WTC11 (cell line): Measurements from ENCODE around the gene TPRX1. TPM values are rescaled to one million over a fixed set of nuclear protein-coding genes. Genes with fewer than 3 reads are reported as not detected.
"Not testable (repeated sequence)": the region's sequence is repeated elsewhere in the genome, so short reads cannot be mapped to it uniquely, and the experiment has no call there.

ENCODE experiments used
- ATAC-seq: fragments of 200-7000 bp; cut with Tn5 transposase; 2 replicates; pipeline ENCODE4 v1.10.0; 2021; ENCODE audit warnings: mild to moderate bottlenecking, moderate library complexity
- CTCF ChIA-PET: fragments of 300-600 bp; sonication (Branson Sonifier 250); formaldehyde crosslinking; loops from one replicate; lab custom pipeline; 2021; ENCODE audit warnings: antibody characterized with exemption; lab: Charles Lee
- POLR2A ChIA-PET: fragments of 350-600 bp; sonication (Branson Sonifier 250); formaldehyde crosslinking; loops from one replicate; lab custom pipeline; 2021; ENCODE audit warnings: antibody characterized with exemption; lab: Charles Lee
- DNase-seq: peaks from one replicate; pipeline ENCODE4 v3.0.0; 2021; ENCODE audit warnings: low spot score
- H3K27ac Mint-ChIP-seq: 2 replicates; pipeline ENCODE4 v1.8.0; 2021; ENCODE audit warnings: mixed read lengths
- H3K27me3 Mint-ChIP-seq: 2 replicates; pipeline ENCODE4 v1.8.0; 2021; ENCODE audit warnings: low read depth, mild to moderate bottlenecking, moderate library complexity, mixed read lengths
- H3K36me3 Mint-ChIP-seq: 2 replicates; pipeline ENCODE4 v1.8.0; 2021; ENCODE audit warnings: mixed read lengths
- H3K4me1 Mint-ChIP-seq: 2 replicates; pipeline ENCODE4 v1.8.0; 2022; ENCODE audit warnings: mixed read lengths
- H3K4me3 Mint-ChIP-seq: 2 replicates; pipeline ENCODE4 v1.8.0; 2021; ENCODE audit warnings: mild to moderate bottlenecking, moderate library complexity, mixed read lengths
- H3K9me3 Mint-ChIP-seq: 2 replicates; pipeline ENCODE4 v1.8.0; 2021; ENCODE audit warnings: mixed read lengths
- ATF1 ChIP-seq: sonication (generic); formaldehyde crosslinking; IDR thresholded peaks from 2 replicates; pipeline ENCODE4 v1.8.1; 2023; ENCODE audit warnings: mild to moderate bottlenecking, moderate library complexity, missing genetic modification reagents
- CREB1 ChIP-seq: sonication (generic); formaldehyde crosslinking; IDR thresholded peaks from 2 replicates; pipeline ENCODE4 v1.8.0; 2023; ENCODE audit warnings: mild to moderate bottlenecking, missing genetic modification reagents
- FOXK1 ChIP-seq: sonication (generic); formaldehyde crosslinking; IDR thresholded peaks from 2 replicates; pipeline ENCODE4 v1.8.0; 2022; ENCODE audit warnings: mild to moderate bottlenecking, moderate library complexity, missing genetic modification reagents
- GTF2I ChIP-seq: fragments of 250-450 bp; sonication (Bioruptor Pico); conservative IDR thresholded peaks from 2 replicates; pipeline ENCODE4 v1.4.0; 2021; ENCODE audit warnings: mild to moderate bottlenecking
- PRRX2 ChIP-seq: fragments of 250-450 bp; sonication (Bioruptor Pico); IDR thresholded peaks from 2 replicates; pipeline ENCODE4 v1.8.0; 2021; ENCODE audit warnings: mild to moderate bottlenecking
- SMAD3 ChIP-seq: sonication (generic); formaldehyde crosslinking; IDR thresholded peaks from 2 replicates; pipeline ENCODE4 v1.8.0; 2022; ENCODE audit warnings: missing genetic modification reagents, mild to moderate bottlenecking, borderline replicate concordance
- TCF7 ChIP-seq: sonication (generic); formaldehyde crosslinking; IDR thresholded peaks from 2 replicates; pipeline ENCODE4 v1.8.0; 2022; ENCODE audit warnings: mild to moderate bottlenecking, low read depth, missing genetic modification reagents, moderate library complexity
- TEAD1 ChIP-seq: sonication (generic); formaldehyde crosslinking; IDR thresholded peaks from 2 replicates; pipeline ENCODE4 v1.8.0; 2022; ENCODE audit warnings: mild to moderate bottlenecking, missing genetic modification reagents
- ZNF121 ChIP-seq: sonication (generic); formaldehyde crosslinking; IDR thresholded peaks from 2 replicates; pipeline ENCODE4 v1.8.0; 2023; ENCODE audit warnings: missing genetic modification reagents
- ZNF396 ChIP-seq: fragments of 250-450 bp; sonication (Bioruptor Pico); IDR thresholded peaks from 2 replicates; pipeline ENCODE4 v1.8.0; 2021; ENCODE audit warnings: mild to moderate bottlenecking, moderate library complexity, borderline replicate concordance
- ZNF416 ChIP-seq: fragments of 250-450 bp; sonication (Bioruptor Pico); IDR thresholded peaks from 2 replicates; pipeline ENCODE4 v1.9.0; 2021; ENCODE audit warnings: mild to moderate bottlenecking, inconsistent platforms
- total RNA-seq: library from RNA; stranded (reverse); gene quantifications from 3 replicates; pipeline ENCODE4 v1.2.3, GENCODE V29; 2021
- TF ChIP-seq, protein P1 (sequence below): sonication (generic); formaldehyde crosslinking; IDR thresholded peaks from 2 replicates; pipeline ENCODE4 v1.8.1; 2022; ENCODE audit warnings: low read depth, missing genetic modification reagents, borderline replicate concordance
- TF ChIP-seq, protein P2 (sequence below): sonication (generic); formaldehyde crosslinking; IDR thresholded peaks from 2 replicates; pipeline ENCODE4 v1.8.1; 2023; ENCODE audit warnings: mild to moderate bottlenecking, missing genetic modification reagents
- TF ChIP-seq, protein P3 (sequence below): sonication (generic); formaldehyde crosslinking; IDR thresholded peaks from 2 replicates; pipeline ENCODE4 v1.8.1; 2023; ENCODE audit warnings: mild to moderate bottlenecking, moderate library complexity, missing genetic modification reagents
- TF ChIP-seq, protein P4 (sequence below): fragments of 250-450 bp; sonication (Bioruptor Pico); conservative IDR thresholded peaks from 2 replicates; pipeline ENCODE4 v1.9.0; 2021; ENCODE audit warnings: mild to moderate bottlenecking

Gene TPRX1
- total RNA-seq, 1 experiment from 2014 or later, result not detected

DNA sequence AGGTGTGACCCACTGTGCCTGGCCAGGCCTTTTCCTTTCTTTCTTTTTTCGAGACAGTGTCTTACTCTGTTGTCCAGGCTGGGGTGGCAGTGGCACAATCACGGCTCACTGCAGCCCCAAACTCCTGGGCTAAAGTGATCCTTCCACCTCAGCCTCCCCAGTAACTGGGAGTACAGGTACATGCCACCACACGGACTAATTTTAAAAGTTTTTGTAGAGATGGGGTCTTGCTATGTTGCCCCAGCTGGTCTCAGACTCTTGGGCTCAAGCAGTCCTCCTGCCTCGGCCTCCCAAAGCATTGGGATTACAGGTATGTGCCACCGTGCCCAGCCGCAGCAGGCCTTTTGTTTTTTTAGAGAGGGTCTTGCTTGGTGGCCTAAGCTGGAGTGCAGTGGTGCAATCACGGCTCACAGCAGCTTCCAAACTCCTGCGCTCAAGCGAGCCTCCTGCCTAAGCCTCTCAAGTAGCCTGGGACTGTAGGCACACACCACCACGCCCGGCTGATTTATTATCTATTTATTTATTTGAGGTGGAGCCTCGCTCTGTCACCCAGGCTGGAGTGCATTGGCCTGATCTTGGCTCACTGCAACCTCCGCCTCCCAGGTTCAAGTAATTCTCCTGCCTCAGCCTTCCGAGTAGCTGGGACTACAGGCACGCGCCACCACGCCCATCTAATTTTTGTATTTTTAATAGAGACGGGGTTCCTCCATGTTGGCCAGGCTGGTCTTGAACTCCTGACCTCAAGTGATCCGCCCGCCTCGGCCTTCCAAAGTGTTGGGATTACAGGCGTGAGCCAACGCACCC lies 26.9 kb downstream of the TPRX1 start:
- ChIA-PET POLR2A (interaction anchor here (0.5 to 1.0 kb wide), 4 partner anchors 9 to 17 kb away, joined by 3 to 8 read pairs (median 6); no protein-coding TSS in a partner anchor), CTCF (interaction anchor here (0.6 to 2.0 kb wide), 7 partner anchors 11 to 539 kb away, joined by 3 to 12 read pairs (median 4); no protein-coding TSS in a partner anchor)
- ATAC-seq, H3K9me3 Mint-ChIP-seq, H3K27me3 Mint-ChIP-seq, DNase-seq: not testable (repeated sequence)
- Mint-ChIP-seq H3K4me1 (peaks cover 36% of the 10 kb centered on the region), H3K4me3 (peak overlapping the region; percentile 92), H3K27ac (peak overlapping the region; percentile 94), H3K36me3 (peaks cover 19% of the 10 kb centered on the region)
- peak; percentile 99 for TF ChIP-seq ZNF121 (CRISPR knock-in tag)

DNA sequence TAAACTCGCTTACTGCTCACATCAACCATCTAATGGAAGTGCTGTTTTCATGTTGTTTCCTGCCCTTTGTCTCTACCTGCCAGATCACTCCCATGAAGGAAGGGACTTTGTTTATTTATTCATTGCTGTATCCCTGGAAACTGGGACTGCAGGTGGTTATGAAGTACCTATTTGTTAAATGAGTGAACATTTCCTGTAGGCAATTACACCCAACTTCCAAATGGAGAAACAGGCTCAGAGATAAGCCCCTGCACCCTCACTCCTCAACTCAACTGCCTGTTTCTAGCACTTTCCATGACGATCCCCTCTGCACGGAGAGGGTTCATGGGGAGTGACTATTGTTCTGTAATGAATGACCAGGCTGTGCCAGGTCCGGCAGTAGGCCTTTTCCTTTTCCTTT lies 27.8 kb downstream of the TPRX1 start:
- ChIA-PET POLR2A (no interaction called here), CTCF (interaction anchor here (0.9 to 2.0 kb wide), 4 partner anchors 11 to 73 kb away, joined by 3 to 18 read pairs (median 8); partner anchors contain the start of gene EHD2)
- DNase-seq, result no peak
- peaks cover 34% of the 10 kb centered on the region for H3K4me1 Mint-ChIP-seq
- peak overlapping the region; percentile 92 for H3K4me3 Mint-ChIP-seq
- H3K9me3 Mint-ChIP-seq, result no peaks in the 10 kb centered on the region
- TF ChIP-seq, protein P1, sequence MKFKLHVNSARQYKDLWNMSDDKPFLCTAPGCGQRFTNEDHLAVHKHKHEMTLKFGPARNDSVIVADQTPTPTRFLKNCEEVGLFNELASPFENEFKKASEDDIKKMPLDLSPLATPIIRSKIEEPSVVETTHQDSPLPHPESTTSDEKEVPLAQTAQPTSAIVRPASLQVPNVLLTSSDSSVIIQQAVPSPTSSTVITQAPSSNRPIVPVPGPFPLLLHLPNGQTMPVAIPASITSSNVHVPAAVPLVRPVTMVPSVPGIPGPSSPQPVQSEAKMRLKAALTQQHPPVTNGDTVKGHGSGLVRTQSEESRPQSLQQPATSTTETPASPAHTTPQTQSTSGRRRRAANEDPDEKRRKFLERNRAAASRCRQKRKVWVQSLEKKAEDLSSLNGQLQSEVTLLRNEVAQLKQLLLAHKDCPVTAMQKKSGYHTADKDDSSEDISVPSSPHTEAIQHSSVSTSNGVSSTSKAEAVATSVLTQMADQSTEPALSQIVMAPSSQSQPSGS (CRISPR knock-in tag), result no peak
- 0 out of 2 replicates have a peak, but pooled peaks have one; percentile 38 for TF ChIP-seq FOXK1
- peaks cover 10% of the 10 kb centered on the region for H3K36me3 Mint-ChIP-seq
- peak overlapping the region; percentile 84 for H3K27ac Mint-ChIP-seq
- no peaks in the 10 kb centered on the region for H3K27me3 Mint-ChIP-seq
- peak; percentile 5 for ATAC-seq

DNA sequence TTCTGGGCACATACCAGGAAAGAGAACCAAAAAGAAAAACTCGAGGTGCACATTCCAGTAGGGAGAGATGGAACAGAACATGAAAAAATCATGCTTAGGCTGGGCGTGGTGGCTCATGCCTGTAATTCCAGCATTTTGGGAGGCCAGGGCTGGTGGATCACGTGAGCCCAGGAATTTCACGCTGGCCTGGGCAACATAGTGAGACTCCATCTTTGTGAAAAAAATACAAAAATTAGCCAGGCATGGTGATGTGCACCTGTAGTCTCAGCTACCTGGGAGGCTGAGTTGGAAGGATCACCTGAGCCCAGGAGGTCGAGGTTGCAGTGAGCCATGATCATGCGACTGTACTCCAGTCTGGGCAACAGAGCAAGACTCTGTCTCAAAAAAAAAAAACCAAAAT lies 33.1 kb downstream of the TPRX1 start:
- ATAC-seq, DNase-seq, H3K36me3 Mint-ChIP-seq, H3K27me3 Mint-ChIP-seq, H3K4me3 Mint-ChIP-seq, CTCF ChIA-PET: not testable (repeated sequence)
- POLR2A ChIA-PET, result interaction anchor here (0.7 kb wide), 1 partner anchor 163 kb away, joined by 8 read pairs; no protein-coding TSS in a partner anchor
- peaks cover 22% of the 10 kb centered on the region for H3K4me1 Mint-ChIP-seq
- TF ChIP-seq ZNF121 (CRISPR knock-in tag), result peak; percentile 98
- TF ChIP-seq, all 79 proteins: peak for 1; not testable (repeated sequence) for 78
- H3K27ac Mint-ChIP-seq, result peak overlapping the region; percentile 15; the same call in 1 of the 2 replicates
- H3K9me3 Mint-ChIP-seq, result not testable (repeated sequence)

DNA sequence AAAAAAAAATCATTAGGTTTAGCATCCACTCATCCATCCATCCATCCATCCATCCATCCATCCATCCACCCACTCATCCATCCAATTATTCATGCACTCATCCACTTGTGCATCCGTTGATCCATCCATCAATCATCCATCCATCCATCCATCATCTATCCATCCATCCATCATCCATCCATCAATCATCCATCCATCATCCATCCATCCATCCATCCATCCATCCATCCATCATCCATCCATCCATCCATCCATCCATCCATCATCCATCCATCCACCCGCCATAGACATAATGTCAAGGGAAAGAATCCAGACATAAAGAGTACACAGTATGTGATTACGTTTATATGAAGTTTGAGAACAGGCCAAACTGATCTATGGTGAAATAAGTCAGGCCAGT lies 34.8 kb downstream of the TPRX1 start:
- no peaks in the 10 kb centered on the region for H3K36me3 Mint-ChIP-seq
- H3K4me3 Mint-ChIP-seq, result peak overlapping the region; percentile 2
- peaks cover 29% of the 10 kb centered on the region for H3K4me1 Mint-ChIP-seq
- H3K27me3 Mint-ChIP-seq, result no peaks in the 10 kb centered on the region
- ChIA-PET POLR2A (no interaction called here), CTCF (interaction anchor here (8.5 kb wide), 1 partner anchor 19 kb away, joined by 368 read pairs; no protein-coding TSS in a partner anchor)
- peaks cover 3% of the 10 kb centered on the region; the same call in 1 of the 2 replicates for H3K9me3 Mint-ChIP-seq
- TF ChIP-seq TCF7 (CRISPR knock-in tag) (no peak), CREB1 (CRISPR knock-in tag) (no peak), ZNF416 (no peak), ZNF121 (CRISPR knock-in tag) (no peak), SMAD3 (no peak), TEAD1 (no peak), ATF1 (no peak), GTF2I (CRISPR knock-in tag) (no peak), PRRX2 (CRISPR knock-in tag) (no peak), ZNF396 (CRISPR knock-in tag) (no peak)
- TF ChIP-seq, protein P2, sequence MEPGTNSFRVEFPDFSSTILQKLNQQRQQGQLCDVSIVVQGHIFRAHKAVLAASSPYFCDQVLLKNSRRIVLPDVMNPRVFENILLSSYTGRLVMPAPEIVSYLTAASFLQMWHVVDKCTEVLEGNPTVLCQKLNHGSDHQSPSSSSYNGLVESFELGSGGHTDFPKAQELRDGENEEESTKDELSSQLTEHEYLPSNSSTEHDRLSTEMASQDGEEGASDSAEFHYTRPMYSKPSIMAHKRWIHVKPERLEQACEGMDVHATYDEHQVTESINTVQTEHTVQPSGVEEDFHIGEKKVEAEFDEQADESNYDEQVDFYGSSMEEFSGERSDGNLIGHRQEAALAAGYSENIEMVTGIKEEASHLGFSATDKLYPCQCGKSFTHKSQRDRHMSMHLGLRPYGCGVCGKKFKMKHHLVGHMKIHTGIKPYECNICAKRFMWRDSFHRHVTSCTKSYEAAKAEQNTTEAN, result no peak
- TF ChIP-seq, protein P3, sequence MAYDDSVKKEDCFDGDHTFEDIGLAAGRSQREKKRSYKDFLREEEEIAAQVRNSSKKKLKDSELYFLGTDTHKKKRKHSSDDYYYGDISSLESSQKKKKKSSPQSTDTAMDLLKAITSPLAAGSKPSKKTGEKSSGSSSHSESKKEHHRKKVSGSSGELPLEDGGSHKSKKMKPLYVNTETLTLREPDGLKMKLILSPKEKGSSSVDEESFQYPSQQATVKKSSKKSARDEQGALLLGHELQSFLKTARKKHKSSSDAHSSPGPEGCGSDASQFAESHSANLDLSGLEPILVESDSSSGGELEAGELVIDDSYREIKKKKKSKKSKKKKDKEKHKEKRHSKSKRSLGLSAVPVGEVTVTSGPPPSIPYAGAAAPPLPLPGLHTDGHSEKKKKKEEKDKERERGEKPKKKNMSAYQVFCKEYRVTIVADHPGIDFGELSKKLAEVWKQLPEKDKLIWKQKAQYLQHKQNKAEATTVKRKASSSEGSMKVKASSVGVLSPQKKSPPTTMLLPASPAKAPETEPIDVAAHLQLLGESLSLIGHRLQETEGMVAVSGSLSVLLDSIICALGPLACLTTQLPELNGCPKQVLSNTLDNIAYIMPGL (CRISPR knock-in tag), result no peak
- TF ChIP-seq, protein P4, sequence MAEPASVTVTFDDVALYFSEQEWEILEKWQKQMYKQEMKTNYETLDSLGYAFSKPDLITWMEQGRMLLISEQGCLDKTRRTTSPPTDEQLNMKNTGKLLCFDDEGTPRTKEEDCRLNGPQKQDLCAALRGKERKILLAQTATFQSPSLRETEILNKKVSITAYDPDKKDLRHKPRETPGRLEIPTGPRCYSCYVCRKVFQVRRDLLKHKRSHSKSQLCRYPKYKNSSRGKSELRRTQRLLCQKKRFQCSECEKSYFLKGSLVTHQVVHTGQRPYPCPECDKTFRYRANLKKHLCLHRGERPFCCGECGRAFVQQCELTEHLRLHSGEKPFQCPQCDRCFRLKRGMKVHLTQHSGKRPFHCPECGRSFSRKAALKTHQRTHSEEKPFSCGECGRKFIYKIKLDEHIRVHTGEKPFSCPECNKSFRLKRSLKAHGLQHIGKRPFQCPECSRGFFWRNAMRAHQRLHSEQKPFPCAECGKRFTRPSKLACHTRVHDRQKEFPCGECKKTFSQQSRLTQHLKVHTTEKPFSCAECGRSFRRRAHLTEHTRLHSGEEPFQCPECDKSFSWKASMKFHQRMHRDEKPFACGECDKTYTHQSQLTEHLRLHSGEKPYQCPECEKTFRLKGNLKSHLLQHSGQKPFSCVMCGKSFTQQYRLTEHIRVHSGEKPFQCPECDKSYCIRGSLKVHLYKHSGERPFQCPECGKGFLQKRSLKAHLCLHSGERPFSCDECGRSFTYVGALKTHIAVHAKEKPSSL (CRISPR knock-in tag), result no peak
- ATAC-seq, result no peak
- no peak overlapping the region for H3K27ac Mint-ChIP-seq
- DNase-seq, result no peak
